H9 (cell line): ENCODE data around the gene FGF16. TPM values are rescaled to one million over a fixed set of nuclear protein-coding genes. Genes with fewer than 3 reads are reported as not detected.
A peak's percentile ranks its signal among the peaks of the same experiment; 100 is the strongest.

Experiments used
- DNase-seq: peaks from one replicate; pipeline ENCODE4 v3.0.0-alpha.2; 2017
- H2AFZ ChIP-seq: one replicate; pipeline ENCODE4 v1.6.1; 2013; ENCODE audit warnings: mild to moderate bottlenecking, low read length, control low read depth, moderate library complexity
- H2AK5ac ChIP-seq: 2 replicates; pipeline ENCODE4 v1.6.1; 2013; ENCODE audit warnings: low read length, control low read depth, mixed read lengths; ENCODE audit not compliant: insufficient read length
- H2BK120ac ChIP-seq: one replicate; pipeline ENCODE4 v1.6.1; 2013; ENCODE audit warnings: low read depth, mild to moderate bottlenecking, low read length, control low read depth, inconsistent platforms; ENCODE audit not compliant: poor library complexity, severe bottlenecking
- H2BK12ac ChIP-seq: 2 replicates; pipeline ENCODE4 v1.6.1; 2013; ENCODE audit warnings: low read length, control low read depth, mixed read lengths, low read depth; ENCODE audit not compliant: insufficient read length
- H2BK15ac ChIP-seq: 2 replicates; pipeline ENCODE4 v1.6.1; 2013; ENCODE audit warnings: low read depth, low read length, control low read depth
- H2BK20ac ChIP-seq: one replicate; pipeline ENCODE4 v1.6.1; 2013; ENCODE audit warnings: low read depth, mild to moderate bottlenecking, low read length, control low read depth, inconsistent platforms; ENCODE audit not compliant: poor library complexity, severe bottlenecking
- H2BK5ac ChIP-seq: 2 replicates; pipeline ENCODE4 v1.6.1; 2013; ENCODE audit warnings: low read length, control low read depth, mixed read lengths; ENCODE audit not compliant: insufficient read length
- H3K14ac ChIP-seq: 2 replicates; pipeline ENCODE4 v1.6.1; 2013; ENCODE audit warnings: low read length, control low read depth; ENCODE audit not compliant: insufficient read depth
- H3K18ac ChIP-seq: 2 replicates; pipeline ENCODE4 v1.6.1; 2013; ENCODE audit warnings: low read depth, mild to moderate bottlenecking, mixed read lengths, low read length, control low read depth; ENCODE audit not compliant: insufficient read length
- H3K23ac ChIP-seq: 2 replicates; pipeline ENCODE4 v1.6.1; 2013; ENCODE audit warnings: low read length, control low read depth, mixed read lengths, low read depth; ENCODE audit not compliant: insufficient read length
- H3K23me2 ChIP-seq: 2 replicates; pipeline ENCODE4 v1.6.1; 2013; ENCODE audit warnings: low read depth, mild to moderate bottlenecking, mixed read lengths, low read length, control low read depth; ENCODE audit not compliant: insufficient read length, poor library complexity, severe bottlenecking
- H3K27ac ChIP-seq: 2 replicates; pipeline ENCODE4 v1.5.1; 2013; ENCODE audit warnings: low read length, control low read depth, mixed read lengths, low read depth; ENCODE audit not compliant: insufficient read length
- H3K27me3 ChIP-seq: 2 replicates; pipeline ENCODE4 v1.6.1; 2013; ENCODE audit warnings: low read length, control low read depth, inconsistent platforms; ENCODE audit not compliant: insufficient read depth
- H3K4ac ChIP-seq: 2 replicates; pipeline ENCODE4 v1.6.1; 2013; ENCODE audit warnings: low read depth, mild to moderate bottlenecking, control low read depth, inconsistent platforms, low read length, moderate library complexity
- H3K4me1 ChIP-seq: 2 replicates; pipeline ENCODE4 v1.6.1; 2013; ENCODE audit warnings: low read length, control low read depth, inconsistent platforms; ENCODE audit not compliant: insufficient read depth
- H3K4me2 ChIP-seq: 2 replicates; pipeline ENCODE4 v1.6.1; 2013; ENCODE audit warnings: low read length, control low read depth, mixed read lengths; ENCODE audit not compliant: insufficient read length, insufficient read depth
- H3K56ac ChIP-seq: 2 replicates; pipeline ENCODE4 v1.6.1; 2013; ENCODE audit warnings: low read depth, mild to moderate bottlenecking, mixed read lengths, low read length, control low read depth; ENCODE audit not compliant: insufficient read length
- H3K79me1 ChIP-seq: 2 replicates; pipeline ENCODE4 v1.6.1; 2013; ENCODE audit warnings: low read depth, mild to moderate bottlenecking, moderate library complexity, low read length, control low read depth, inconsistent platforms; ENCODE audit not compliant: insufficient read depth, poor library complexity, severe bottlenecking
- H3K79me2 ChIP-seq: 2 replicates; pipeline ENCODE4 v1.6.1; 2013; ENCODE audit warnings: low read length, control low read depth, inconsistent platforms; ENCODE audit not compliant: insufficient read depth
- H3K9ac ChIP-seq: 2 replicates; pipeline ENCODE4 v1.6.1; 2013; ENCODE audit warnings: low read length, control low read depth, mixed read lengths; ENCODE audit not compliant: insufficient read length; ENCODE audit errors: extremely low read depth
- H3K9me3 ChIP-seq: one replicate; pipeline ENCODE4 v1.6.1; 2013; ENCODE audit warnings: low read depth, low read length, inconsistent platforms; ENCODE audit not compliant: control insufficient read depth
- H3T11ph ChIP-seq: one replicate; pipeline ENCODE4 v1.6.1; 2013; ENCODE audit warnings: mild to moderate bottlenecking, low read length, control low read depth, inconsistent platforms
- H4K20me1 ChIP-seq: one replicate; pipeline ENCODE4 v1.6.1; 2013; ENCODE audit not compliant: control insufficient read depth, insufficient read length, insufficient read depth
- H4K5ac ChIP-seq: 2 replicates; pipeline ENCODE4 v1.6.1; 2013; ENCODE audit warnings: low read depth, mild to moderate bottlenecking, mixed read lengths, low read length, control low read depth; ENCODE audit not compliant: insufficient read length
- H4K8ac ChIP-seq: replicated peaks from 2 replicates; pipeline ENCODE4 v1.6.1; 2013; ENCODE audit warnings: low read length, control low read depth, mixed read lengths, low read depth; ENCODE audit not compliant: insufficient read length
- H4K91ac ChIP-seq: 2 replicates; pipeline ENCODE4 v1.6.1; 2013; ENCODE audit warnings: low read depth, mild to moderate bottlenecking, moderate library complexity, mixed read lengths, low read length, control low read depth; ENCODE audit not compliant: insufficient read length
- H3K27ac Mint-ChIP-seq, 3 experiments: 2 replicates in 2 of 3; 3 replicates in 1 of 3; pipeline ENCODE4 v1.8.0; 2020 to 2021; ENCODE audit warnings: mixed read lengths in 3 of 3, mild to moderate bottlenecking in 1 of 3, moderate library complexity in 1 of 3
- H3K27me3 Mint-ChIP-seq: 2 replicates; pipeline ENCODE4 v1.8.0; 2021; ENCODE audit warnings: low read depth, mild to moderate bottlenecking, moderate library complexity, mixed read lengths
- H3K36me3 Mint-ChIP-seq, 3 experiments: 2 replicates in 2 of 3; 3 replicates in 1 of 3; pipeline ENCODE4 v1.8.0; 2020 to 2021; ENCODE audit warnings: low read depth in 3 of 3, mixed read lengths in 3 of 3; ENCODE audit not compliant: insufficient read depth in 1 of 3
- H3K4me1 Mint-ChIP-seq, 2 experiments: 2 replicates each; pipeline ENCODE4 v1.8.0; 2020; ENCODE audit warnings: mixed read lengths in 2 of 2
- H3K4me3 Mint-ChIP-seq, 2 experiments: 2 replicates in 1 of 2; 3 replicates in 1 of 2; pipeline ENCODE4 v1.8.0; 2020 to 2021; ENCODE audit warnings: mild to moderate bottlenecking in 2 of 2, mixed read lengths in 2 of 2, moderate library complexity in 1 of 2
- H3K9me3 Mint-ChIP-seq, 2 experiments: 2 replicates in 1 of 2; 3 replicates in 1 of 2; pipeline ENCODE4 v1.8.0; 2020; ENCODE audit warnings: mild to moderate bottlenecking in 2 of 2, mixed read lengths in 2 of 2, moderate library complexity in 1 of 2
- WGBS: extraction: QIAGEN DNeasy Blood & Tissue Kit; methylation state at CpG from one replicate; pipeline ENCODE4 v1.1.7; 2013; ENCODE audit warnings: missing lambda C conversion rate, low lambda C conversion rate, mixed read lengths; ENCODE audit not compliant: insufficient read length; ENCODE audit errors: extremely low coverage; 5-methylcytosine and 5-hydroxymethylcytosine counted together
- total RNA-seq: library from RNA; stranded (reverse); gene quantifications from 2 replicates; pipeline ENCODE4 v1.2.1, GENCODE V29; 2021
- TF ChIP-seq, protein P1 (sequence below): fragments of 200-600 bp; sonication (generic); conservative IDR thresholded peaks from 3 replicates; pipeline ENCODE4 v1.8.0; 2021; ENCODE audit warnings: antibody characterized with exemption, mild to moderate bottlenecking

FGF16 gene
- total RNA-seq, 1 experiment from 2014 or later = 2.8 TPM

DNA sequence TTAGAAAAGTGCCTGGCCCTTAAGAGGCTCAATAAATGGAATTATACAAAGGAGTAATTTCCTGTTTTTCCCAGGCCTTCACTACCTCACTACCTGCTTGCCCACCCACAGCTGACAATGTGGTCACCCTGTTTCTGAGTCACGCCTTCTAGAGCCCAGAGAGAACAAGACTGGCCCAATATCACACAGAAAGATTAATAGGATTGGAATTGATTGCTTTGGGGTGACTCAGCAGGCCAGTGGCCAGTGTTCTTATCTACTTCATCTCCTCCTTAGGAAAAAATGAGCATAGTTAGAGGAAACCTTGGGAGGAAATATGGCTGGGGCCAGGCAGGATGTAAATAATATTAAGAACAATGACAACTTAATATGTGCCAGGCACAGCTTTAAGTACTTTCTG, 4.5 kb upstream of the FGF16 start:
- no peak overlapping the region for H2BK12ac ChIP-seq
- H3K4ac ChIP-seq = no peak overlapping the region
- H2BK120ac ChIP-seq = no peak overlapping the region
- no peak overlapping the region for H2BK5ac ChIP-seq
- WGBS = no CpG with 5 or more reads among the region's 1 CpG
- H3K23me2 ChIP-seq = peaks cover 11% of the 10 kb centered on the region
- H3K14ac ChIP-seq = no peak overlapping the region
- H3K27me3 Mint-ChIP-seq = peaks cover 14% of the 10 kb centered on the region
- no peak overlapping the region for H3K9ac ChIP-seq
- no peak overlapping the region for H4K91ac ChIP-seq
- peaks cover 10% of the 10 kb centered on the region for H3K9me3 ChIP-seq
- peaks cover 10 to 12% of the 10 kb centered on the region in 2 experiments for H3K4me1 Mint-ChIP-seq
- no peak overlapping the region for H3K4me3 Mint-ChIP-seq
- no peak overlapping the region for H3K56ac ChIP-seq
- H3K4me1 ChIP-seq = no peaks in the 10 kb centered on the region
- no peak overlapping the region for H3K27ac ChIP-seq
- no peaks in the 10 kb centered on the region for H3K79me2 ChIP-seq
- no peaks in the 10 kb centered on the region for H3K79me1 ChIP-seq
- DNase-seq = no peak
- H3T11ph ChIP-seq = no peak overlapping the region
- H2AK5ac ChIP-seq = no peak overlapping the region
- no peaks in the 10 kb centered on the region for H4K20me1 ChIP-seq
- no peaks in the 10 kb centered on the region for H3K27me3 ChIP-seq
- peaks cover 0 to 3% (median 0%) of the 10 kb centered on the region in 3 experiments; a peak in 3 of 7 replicates for H3K36me3 Mint-ChIP-seq
- TF ChIP-seq, protein P1, sequence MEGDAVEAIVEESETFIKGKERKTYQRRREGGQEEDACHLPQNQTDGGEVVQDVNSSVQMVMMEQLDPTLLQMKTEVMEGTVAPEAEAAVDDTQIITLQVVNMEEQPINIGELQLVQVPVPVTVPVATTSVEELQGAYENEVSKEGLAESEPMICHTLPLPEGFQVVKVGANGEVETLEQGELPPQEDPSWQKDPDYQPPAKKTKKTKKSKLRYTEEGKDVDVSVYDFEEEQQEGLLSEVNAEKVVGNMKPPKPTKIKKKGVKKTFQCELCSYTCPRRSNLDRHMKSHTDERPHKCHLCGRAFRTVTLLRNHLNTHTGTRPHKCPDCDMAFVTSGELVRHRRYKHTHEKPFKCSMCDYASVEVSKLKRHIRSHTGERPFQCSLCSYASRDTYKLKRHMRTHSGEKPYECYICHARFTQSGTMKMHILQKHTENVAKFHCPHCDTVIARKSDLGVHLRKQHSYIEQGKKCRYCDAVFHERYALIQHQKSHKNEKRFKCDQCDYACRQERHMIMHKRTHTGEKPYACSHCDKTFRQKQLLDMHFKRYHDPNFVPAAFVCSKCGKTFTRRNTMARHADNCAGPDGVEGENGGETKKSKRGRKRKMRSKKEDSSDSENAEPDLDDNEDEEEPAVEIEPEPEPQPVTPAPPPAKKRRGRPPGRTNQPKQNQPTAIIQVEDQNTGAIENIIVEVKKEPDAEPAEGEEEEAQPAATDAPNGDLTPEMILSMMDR = no peak
- H4K5ac ChIP-seq = no peak overlapping the region
- H4K8ac ChIP-seq = no peak overlapping the region
- H3K4me2 ChIP-seq = no peak overlapping the region
- no peak overlapping the region for H2AFZ ChIP-seq
- no peak overlapping the region for H2BK15ac ChIP-seq
- H3K27ac Mint-ChIP-seq = peak overlapping the region in 1 of 3 experiments; percentile 13; a peak in 1 of 7 replicates
- no peak overlapping the region for H2BK20ac ChIP-seq
- H3K18ac ChIP-seq = no peak overlapping the region
- no peak overlapping the region for H3K23ac ChIP-seq
- H3K9me3 Mint-ChIP-seq = peaks cover 61 to 66% of the 10 kb centered on the region in 2 experiments
